Renal pelvis (tissue), 12 donors: ENCODE results near the gene DOCK1. TPM values are rescaled to one million over a fixed set of nuclear protein-coding genes. Genes with fewer than 3 reads are reported as not detected.
"Not testable (repeated sequence)": the region's sequence is repeated elsewhere in the genome, so short reads cannot be mapped to it uniquely, and the experiment has no call there.

ENCODE experiments used
- DNase-seq: peaks from one replicate; pipeline ENCODE4 v3.0.0-alpha.2; 2013
- long read RNA-seq, 16 experiments: transcript quantifications; one replicate each; lab custom pipeline, GENCODE V29; 2026
- polyA plus RNA-seq, 3 donors: library from polyadenylated mRNA; unstranded; fragments of 120-200 nt; gene quantifications; one replicate each; pipeline ENCODE4 v1.2.1, GENCODE V29; 2013; ENCODE audit not compliant: insufficient read length in 3 of 3

Gene DOCK1
- polyA plus RNA-seq, result 10 to 100 TPM; 61.5 to 65.1 (median 61.9) TPM
- long read RNA-seq, donor 1, result 0 reads
- long read RNA-seq, donor 2, partial matches to known transcripts, result 11 of 11 reads
- long read RNA-seq, donor 2, other reads (novel, unspliced or antisense), result 0 of 11 reads
- long read RNA-seq, donor 3, full-length matches to known transcripts, result 1 of 17 reads
- long read RNA-seq, donor 3, partial matches to known transcripts, result 16 of 17 reads
- long read RNA-seq, donor 3, other reads (novel, unspliced or antisense), result 0 of 17 reads
- long read RNA-seq, donor 4, full-length matches to known transcripts, result 1 of 17 reads
- long read RNA-seq, donor 4, partial matches to known transcripts, result 16 of 17 reads
- long read RNA-seq, donor 4, other reads (novel, unspliced or antisense), result 0 of 17 reads
- long read RNA-seq, donor 5, result 0 reads
- long read RNA-seq, donor 6, full-length matches to known transcripts, result 1 of 1 reads
- long read RNA-seq, donor 6, partial matches to known transcripts, result 0 of 1 reads
- long read RNA-seq, donor 6, other reads (novel, unspliced or antisense), result 0 of 1 reads
- long read RNA-seq, donor 7, result 0 reads
- long read RNA-seq, donor 8, full-length matches to known transcripts, result 1 of 9 reads
- long read RNA-seq, donor 8, partial matches to known transcripts, result 8 of 9 reads
- long read RNA-seq, donor 8, other reads (novel, unspliced or antisense), result 0 of 9 reads
- long read RNA-seq, donor 9, full-length matches to known transcripts, result 1 of 1 reads
- long read RNA-seq, donor 9, partial matches to known transcripts, result 0 of 1 reads
- long read RNA-seq, donor 9, other reads (novel, unspliced or antisense), result 0 of 1 reads
- long read RNA-seq, donor 10, partial matches to known transcripts, result 5 of 5 reads
- long read RNA-seq, donor 10, other reads (novel, unspliced or antisense), result 0 of 5 reads
- long read RNA-seq, donor 11, full-length matches to known transcripts, result 1 of 10 reads
- long read RNA-seq, donor 11, partial matches to known transcripts, result 9 of 10 reads
- long read RNA-seq, donor 11, other reads (novel, unspliced or antisense), result 0 of 10 reads
- long read RNA-seq, donor 12, partial matches to known transcripts, result 20 of 21 reads
- long read RNA-seq, donor 12, other reads (novel, unspliced or antisense), result 0 of 21 reads
- long read RNA-seq, donor 13, result 0 reads
- long read RNA-seq, donor 14, result 0 reads
- long read RNA-seq, donor 15, full-length matches to known transcripts, result 1 of 1 reads
- long read RNA-seq, donor 15, partial matches to known transcripts, result 0 of 1 reads
- long read RNA-seq, donor 15, other reads (novel, unspliced or antisense), result 0 of 1 reads
- long read RNA-seq, donor 16, partial matches to known transcripts, result 28 of 28 reads
- long read RNA-seq, donor 16, other reads (novel, unspliced or antisense), result 0 of 28 reads

GRCh38 chr10:126904818-126905701 lies at the start of gene DOCK1:
TSS of gene DOCK1 (plus strand) at chr10:126905428. CDS start at chr10:126905518, 90 bp downstream.
- peak; percentile 80 for DNase-seq

GRCh38 chr10:126857178-126857806 lies 47.9 kb upstream of the DOCK1 start:
- DNase-seq, result no peak

GRCh38 chr10:126867567-126868365 lies 37.5 kb upstream of the DOCK1 start:
- DNase-seq, result no peak

- no peak for DNase-seq
Measured at GRCh38 chr10:126868371-126868770, 36.9 kb upstream of the DOCK1 start.

GRCh38 chr10:126872135-126872534 lies 33.1 kb upstream of the DOCK1 start:
- no peak for DNase-seq

- no peak for DNase-seq
Measured at GRCh38 chr10:126872768-126873167, 32.5 kb upstream of the DOCK1 start.

GRCh38 chr10:126876456-126876855 lies 28.8 kb upstream of the DOCK1 start:
- no peak for DNase-seq

GRCh38 chr10:126877390-126877789 lies 27.8 kb upstream of the DOCK1 start:
- no peak for DNase-seq

- no peak for DNase-seq
Measured at GRCh38 chr10:126878594-126878993, 26.6 kb upstream of the DOCK1 start.

- no peak for DNase-seq
Measured at GRCh38 chr10:126880926-126881325, 24.3 kb upstream of the DOCK1 start.

GRCh38 chr10:126882055-126882454 lies 23.2 kb upstream of the DOCK1 start:
- DNase-seq, result not testable (repeated sequence)

GRCh38 chr10:126888436-126888835 lies 16.8 kb upstream of the DOCK1 start:
- DNase-seq, result not testable (repeated sequence)

GRCh38 chr10:126889421-126889820 lies 15.8 kb upstream of the DOCK1 start:
- no peak for DNase-seq

- not testable (repeated sequence) for DNase-seq
Measured at GRCh38 chr10:126890797-126891196, 14.4 kb upstream of the DOCK1 start.

- DNase-seq, result no peak
Measured at GRCh38 chr10:126892226-126893175, 12.7 kb upstream of the DOCK1 start.

- no peak for DNase-seq
Measured at GRCh38 chr10:126893206-126893605, 12.0 kb upstream of the DOCK1 start.

- no peak for DNase-seq
Measured at GRCh38 chr10:126893841-126894240, 11.4 kb upstream of the DOCK1 start.

- DNase-seq, result no peak
Measured at GRCh38 chr10:126895214-126895781, 9.9 kb upstream of the DOCK1 start.
